RWPE2 (cell line): ENCODE measurements around the gene CTDNEP1.

Experiments
- ATAC-seq: fragments of 200-7000 bp; cut with Tn5 transposase; 3 replicates; pipeline ENCODE4 v1.9.1; 2021; ENCODE audit warnings: low read depth
- DNase-seq: peaks from one replicate; pipeline ENCODE4 v3.0.0-alpha.2; 2020; ENCODE audit warnings: low spot score
- H3K27ac ChIP-seq: fragments of 450-650 bp; 2 replicates; pipeline ENCODE4 v1.5.1; 2017; ENCODE audit warnings: mild to moderate bottlenecking; ENCODE audit not compliant: poor library complexity, severe bottlenecking
- H3K27me3 ChIP-seq: fragments of 250-450 bp; sonication (Bioruptor Pico); 2 replicates; pipeline ENCODE4 v1.5.1; 2021; ENCODE audit warnings: mild to moderate bottlenecking, moderate library complexity; ENCODE audit not compliant: insufficient read depth, poor library complexity, severe bottlenecking
- H3K36me3 ChIP-seq: fragments of 250-450 bp; sonication (Bioruptor Pico); 2 replicates; pipeline ENCODE4 v1.5.1; 2020; ENCODE audit warnings: low read depth, mild to moderate bottlenecking, moderate library complexity
- H3K4me1 ChIP-seq: fragments of 250-450 bp; sonication (Bioruptor Pico); 2 replicates; pipeline ENCODE4 v1.5.1; 2021; ENCODE audit warnings: mild to moderate bottlenecking, moderate library complexity; ENCODE audit not compliant: insufficient read depth, poor library complexity, severe bottlenecking
- H3K4me3 ChIP-seq: fragments of 250-450 bp; sonication (Bioruptor Pico); 2 replicates; pipeline ENCODE4 v1.5.1; 2021; ENCODE audit warnings: mild to moderate bottlenecking, moderate library complexity; ENCODE audit not compliant: severe bottlenecking
- H3K9me3 ChIP-seq: fragments of 250-450 bp; sonication (Bioruptor Pico); 2 replicates; pipeline ENCODE4 v1.5.1; 2021; ENCODE audit warnings: mild to moderate bottlenecking, moderate library complexity; ENCODE audit not compliant: severe bottlenecking
- CTCF ChIP-seq: fragments of 450-650 bp; IDR thresholded peaks from one replicate; pipeline ENCODE4 v1.5.1; 2017; ENCODE audit warnings: mild to moderate bottlenecking, moderate library complexity; ENCODE audit not compliant: poor library complexity, severe bottlenecking

CTDNEP1 gene

GRCh38 chr17:7293816-7294613 is 42.5 kb upstream of the CTDNEP1 start:
- TF ChIP-seq CTCF, result no peak
- H3K4me3 ChIP-seq, result peak overlapping the region; percentile 39
- peak overlapping the region; percentile 45 for H3K27ac ChIP-seq
- H3K27me3 ChIP-seq, result no peaks in the 10 kb centered on the region
- H3K36me3 ChIP-seq, result no peaks in the 10 kb centered on the region
- ATAC-seq (peak; percentile 13; the same call in 2 of the 3 replicates), DNase-seq (no peak)
- peaks cover 9% of the 10 kb centered on the region for H3K4me1 ChIP-seq
- H3K9me3 ChIP-seq, result no peaks in the 10 kb centered on the region

GRCh38 chr17:7293159-7293558 is 41.6 kb upstream of the CTDNEP1 start:
- DNase-seq (no peak), ATAC-seq (no peak)
- no peaks in the 10 kb centered on the region for H3K9me3 ChIP-seq
- H3K27me3 ChIP-seq, result no peaks in the 10 kb centered on the region
- H3K4me3 ChIP-seq, result no peak overlapping the region
- H3K4me1 ChIP-seq, result peaks cover 9% of the 10 kb centered on the region
- H3K27ac ChIP-seq, result peak overlapping the region; percentile 45
- no peaks in the 10 kb centered on the region for H3K36me3 ChIP-seq
- TF ChIP-seq CTCF, result no peak

- no peak for DNase-seq
- no peak for ATAC-seq
- Histone ChIP-seq H3K9me3 (no peaks in the 10 kb centered on the region), H3K27me3 (no peaks in the 10 kb centered on the region), H3K4me1 (peaks cover 9% of the 10 kb centered on the region), H3K36me3 (no peaks in the 10 kb centered on the region), H3K4me3 (no peak overlapping the region), H3K27ac (peak overlapping the region; percentile 45)
- no peak for TF ChIP-seq CTCF
Measured at GRCh38 chr17:7292729-7293128, 41.2 kb upstream of the CTDNEP1 start.

GRCh38 chr17:7292194-7292593 is 40.7 kb upstream of the CTDNEP1 start:
- TF ChIP-seq CTCF, result no peak
- Histone ChIP-seq H3K4me1 (peaks cover 9% of the 10 kb centered on the region), H3K27me3 (no peaks in the 10 kb centered on the region), H3K9me3 (no peaks in the 10 kb centered on the region), H3K36me3 (no peaks in the 10 kb centered on the region), H3K4me3 (no peak overlapping the region), H3K27ac (no peak overlapping the region)
- DNase-seq, result no peak
- ATAC-seq, result no peak

GRCh38 chr17:7290685-7291084 is 39.2 kb upstream of the CTDNEP1 start:
- H3K27ac ChIP-seq, result no peak overlapping the region
- no peak overlapping the region for H3K4me3 ChIP-seq
- ATAC-seq (no peak), DNase-seq (no peak)
- H3K27me3 ChIP-seq, result no peaks in the 10 kb centered on the region
- H3K9me3 ChIP-seq, result no peaks in the 10 kb centered on the region
- TF ChIP-seq CTCF, result no peak
- H3K4me1 ChIP-seq, result peaks cover 9% of the 10 kb centered on the region
- no peaks in the 10 kb centered on the region for H3K36me3 ChIP-seq
